MM.1S (cell line): Measurements from ENCODE around the gene TUBGCP5.
A peak's percentile ranks its signal among the peaks of the same experiment; 100 is the strongest.

Experiments used
- DNase-seq: peaks from one replicate; pipeline ENCODE4 v3.0.0-alpha.2; 2015
- H2AFZ ChIP-seq: fragments of 300-600 bp; sonication (generic); 2 replicates; pipeline ENCODE4 v1.6.0; 2016; ENCODE audit warnings: antibody characterized with exemption, low read length
- H3F3A ChIP-seq: fragments of 300-600 bp; sonication (generic); 2 replicates; pipeline ENCODE4 v1.6.1; 2016; ENCODE audit warnings: mild to moderate bottlenecking, antibody characterized with exemption, low read length, moderate library complexity, mixed read lengths; ENCODE audit not compliant: insufficient read depth
- H3K27ac ChIP-seq: fragments of 300-600 bp; sonication (generic); 2 replicates; pipeline ENCODE4 v1.5.1; 2016; ENCODE audit warnings: mild to moderate bottlenecking, low read length
- H3K27me3 ChIP-seq: fragments of 300-600 bp; sonication (generic); replicated peaks from 2 replicates; pipeline ENCODE4 v1.6.0; 2016; ENCODE audit warnings: low read length; ENCODE audit not compliant: insufficient read depth
- H3K36me3 ChIP-seq: fragments of 300-600 bp; sonication (generic); replicated peaks from 2 replicates; pipeline ENCODE4 v1.6.1; 2016; ENCODE audit warnings: mild to moderate bottlenecking, low read length, mixed read lengths; ENCODE audit not compliant: insufficient read depth
- H3K4me1 ChIP-seq: fragments of 300-600 bp; sonication (generic); 2 replicates; pipeline ENCODE4 v1.6.1; 2016; ENCODE audit warnings: low read length, mixed read lengths
- H3K4me2 ChIP-seq: fragments of 300-600 bp; sonication (generic); 2 replicates; pipeline ENCODE4 v1.6.0; 2016; ENCODE audit warnings: low read depth, low read length
- H3K4me3 ChIP-seq: fragments of 300-600 bp; sonication (generic); 2 replicates; pipeline ENCODE4 v1.5.1; 2016; ENCODE audit warnings: low read length, mixed read lengths
- H3K79me2 ChIP-seq: fragments of 300-600 bp; sonication (generic); 2 replicates; pipeline ENCODE4 v1.6.1; 2016; ENCODE audit warnings: mixed run types, low read length, mixed read lengths
- H3K9ac ChIP-seq: fragments of 300-600 bp; sonication (generic); 2 replicates; pipeline ENCODE4 v1.6.1; 2016; ENCODE audit warnings: low read length, mixed read lengths
- H3K9me2 ChIP-seq: fragments of 300-600 bp; sonication (generic); replicated peaks from 2 replicates; pipeline ENCODE4 v1.6.1; 2016; ENCODE audit warnings: mild to moderate bottlenecking, low read length, mixed read lengths; ENCODE audit not compliant: insufficient read depth
- H3K9me3 ChIP-seq: fragments of 300-600 bp; sonication (generic); replicated peaks from 2 replicates; pipeline ENCODE4 v1.6.1; 2016; ENCODE audit warnings: mild to moderate bottlenecking, low read length, mixed read lengths; ENCODE audit not compliant: insufficient read depth
- H4K20me1 ChIP-seq: fragments of 300-600 bp; sonication (generic); 2 replicates; pipeline ENCODE4 v1.6.1; 2016; ENCODE audit warnings: mild to moderate bottlenecking, low read length, moderate library complexity, mixed read lengths; ENCODE audit not compliant: insufficient read depth
- EZH2 ChIP-seq: fragments of 300-600 bp; sonication (generic); optimal IDR thresholded peaks from 2 replicates; pipeline ENCODE3; 2017; ENCODE audit warnings: low read depth, mild to moderate bottlenecking, antibody characterized with exemption, low read length, mixed read lengths
- EZH2phosphoT487 ChIP-seq: fragments of 300-600 bp; sonication (generic); IDR thresholded peaks from 2 replicates; pipeline ENCODE4 v1.6.1; 2018; ENCODE audit warnings: antibody characterized with exemption, low read length
- TF ChIP-seq, protein P1 (sequence below): fragments of 300-600 bp; sonication (generic); IDR thresholded peaks from 2 replicates; pipeline ENCODE4 v1.5.1; 2016; ENCODE audit warnings: antibody characterized with exemption, low read length, mixed read lengths

TUBGCP5 gene

DNA sequence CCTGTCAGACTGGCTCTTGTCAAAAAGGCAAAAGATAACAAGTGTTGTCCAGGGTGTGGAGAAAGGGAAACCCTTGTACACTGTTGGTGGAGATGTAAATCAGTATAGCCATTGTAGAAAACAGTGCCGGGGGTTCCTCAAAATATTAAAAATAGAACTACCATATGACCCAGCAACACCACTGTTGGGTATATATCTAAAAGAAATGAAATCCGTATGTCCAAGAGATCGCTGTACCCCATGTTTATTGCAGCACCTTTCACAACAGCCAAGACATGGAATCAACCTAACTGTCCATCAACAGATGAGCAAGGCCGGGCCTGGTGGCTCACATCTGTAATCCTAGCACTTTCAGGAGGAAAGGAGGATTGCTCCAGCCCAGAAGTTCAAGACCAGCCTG is 65.4 kb downstream of the TUBGCP5 start:
- peak overlapping the region; percentile 31; the same call in 1 of the 2 replicates for H3K4me2 ChIP-seq
- peaks cover 14% of the 10 kb centered on the region; the same call in 1 of the 2 replicates for H3F3A ChIP-seq
- no peak for DNase-seq
- H3K79me2 ChIP-seq, result peaks cover 88% of the 10 kb centered on the region
- H3K9me3 ChIP-seq, result no peaks in the 10 kb centered on the region
- peaks cover 7% of the 10 kb centered on the region; the same call in 1 of the 2 replicates for H4K20me1 ChIP-seq
- H3K27ac ChIP-seq, result peak overlapping the region; percentile 43; the same call in 1 of the 2 replicates
- peaks cover 13% of the 10 kb centered on the region for H3K4me1 ChIP-seq
- no peak overlapping the region for H2AFZ ChIP-seq
- no peak overlapping the region for H3K9ac ChIP-seq
- H3K9me2 ChIP-seq, result no peaks in the 10 kb centered on the region
- H3K27me3 ChIP-seq, result no peaks in the 10 kb centered on the region
- H3K36me3 ChIP-seq, result no peaks in the 10 kb centered on the region
- TF ChIP-seq EZH2, result no peak
- no peak for TF ChIP-seq EZH2phosphoT487
- TF ChIP-seq, protein P1, sequence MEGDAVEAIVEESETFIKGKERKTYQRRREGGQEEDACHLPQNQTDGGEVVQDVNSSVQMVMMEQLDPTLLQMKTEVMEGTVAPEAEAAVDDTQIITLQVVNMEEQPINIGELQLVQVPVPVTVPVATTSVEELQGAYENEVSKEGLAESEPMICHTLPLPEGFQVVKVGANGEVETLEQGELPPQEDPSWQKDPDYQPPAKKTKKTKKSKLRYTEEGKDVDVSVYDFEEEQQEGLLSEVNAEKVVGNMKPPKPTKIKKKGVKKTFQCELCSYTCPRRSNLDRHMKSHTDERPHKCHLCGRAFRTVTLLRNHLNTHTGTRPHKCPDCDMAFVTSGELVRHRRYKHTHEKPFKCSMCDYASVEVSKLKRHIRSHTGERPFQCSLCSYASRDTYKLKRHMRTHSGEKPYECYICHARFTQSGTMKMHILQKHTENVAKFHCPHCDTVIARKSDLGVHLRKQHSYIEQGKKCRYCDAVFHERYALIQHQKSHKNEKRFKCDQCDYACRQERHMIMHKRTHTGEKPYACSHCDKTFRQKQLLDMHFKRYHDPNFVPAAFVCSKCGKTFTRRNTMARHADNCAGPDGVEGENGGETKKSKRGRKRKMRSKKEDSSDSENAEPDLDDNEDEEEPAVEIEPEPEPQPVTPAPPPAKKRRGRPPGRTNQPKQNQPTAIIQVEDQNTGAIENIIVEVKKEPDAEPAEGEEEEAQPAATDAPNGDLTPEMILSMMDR, result no peak
- no peak overlapping the region for H3K4me3 ChIP-seq

- Histone ChIP-seq H3K4me1 (peaks cover 9% of the 10 kb centered on the region), H3K36me3 (no peaks in the 10 kb centered on the region), H3K9me3 (no peaks in the 10 kb centered on the region), H3F3A (peaks cover 14% of the 10 kb centered on the region; the same call in 1 of the 2 replicates), H2AFZ (no peak overlapping the region), H3K4me2 (peak overlapping the region; percentile 31; the same call in 1 of the 2 replicates), H3K9me2 (no peaks in the 10 kb centered on the region), H3K27ac (peak overlapping the region; percentile 43; the same call in 1 of the 2 replicates), H3K79me2 (peaks cover 88% of the 10 kb centered on the region), H3K27me3 (no peaks in the 10 kb centered on the region), H3K4me3 (no peak overlapping the region), H3K9ac (no peak overlapping the region), H4K20me1 (peaks cover 7% of the 10 kb centered on the region; the same call in 1 of the 2 replicates)
- TF ChIP-seq EZH2, result no peak
- TF ChIP-seq EZH2phosphoT487, result no peak
- TF ChIP-seq, protein P1, result no peak
- DNase-seq, result peak; percentile 70
Observed at GRCh38 chr15:22973286-22973685, 66.1 kb downstream of the TUBGCP5 start.

DNA sequence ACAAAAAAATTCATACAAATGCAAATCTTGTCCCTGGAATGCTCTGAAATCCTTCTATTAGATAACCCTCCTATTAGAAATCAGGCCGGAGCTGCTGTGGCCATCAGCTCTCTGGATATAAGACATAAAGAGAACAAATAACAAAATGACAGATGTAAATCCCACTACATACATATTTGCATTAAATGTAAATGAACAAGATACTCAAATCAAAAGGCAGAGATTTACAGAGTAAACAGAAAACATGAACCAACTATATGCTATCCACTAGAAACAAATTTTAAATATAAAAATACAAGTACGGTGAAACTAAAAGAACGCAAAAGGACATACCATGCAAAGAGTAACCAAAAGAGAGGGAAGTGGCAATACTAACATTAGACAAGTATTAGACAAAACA is 69.9 kb downstream of the TUBGCP5 start:
- TF ChIP-seq, protein P1, result no peak
- TF ChIP-seq EZH2, result no peak
- no peak for TF ChIP-seq EZH2phosphoT487
- no peaks in the 10 kb centered on the region for H3K27me3 ChIP-seq
- H3K4me1 ChIP-seq, result peaks cover 9% of the 10 kb centered on the region
- peaks cover 14% of the 10 kb centered on the region; the same call in 1 of the 2 replicates for H3F3A ChIP-seq
- H3K79me2 ChIP-seq, result peaks cover 83% of the 10 kb centered on the region
- no peak overlapping the region for H2AFZ ChIP-seq
- peaks cover 7% of the 10 kb centered on the region; the same call in 1 of the 2 replicates for H4K20me1 ChIP-seq
- no peaks in the 10 kb centered on the region for H3K9me3 ChIP-seq
- DNase-seq, result no peak
- no peak overlapping the region for H3K4me2 ChIP-seq
- no peak overlapping the region for H3K27ac ChIP-seq
- H3K36me3 ChIP-seq, result no peaks in the 10 kb centered on the region
- no peak overlapping the region for H3K9ac ChIP-seq
- no peaks in the 10 kb centered on the region for H3K9me2 ChIP-seq
- H3K4me3 ChIP-seq, result no peak overlapping the region
